Activated CD4-positive, alpha-beta T cell treated with anti-CD3 and anti-CD28 coated beads for 48 hours (primary cell): ENCODE results near the gene RALY.
A peak's percentile ranks its signal among the peaks of the same experiment; 100 is the strongest.

Source experiments
- DNase-seq: peaks from one replicate; pipeline ENCODE4 v3.0.0-alpha.2; 2020

Gene RALY

DNA sequence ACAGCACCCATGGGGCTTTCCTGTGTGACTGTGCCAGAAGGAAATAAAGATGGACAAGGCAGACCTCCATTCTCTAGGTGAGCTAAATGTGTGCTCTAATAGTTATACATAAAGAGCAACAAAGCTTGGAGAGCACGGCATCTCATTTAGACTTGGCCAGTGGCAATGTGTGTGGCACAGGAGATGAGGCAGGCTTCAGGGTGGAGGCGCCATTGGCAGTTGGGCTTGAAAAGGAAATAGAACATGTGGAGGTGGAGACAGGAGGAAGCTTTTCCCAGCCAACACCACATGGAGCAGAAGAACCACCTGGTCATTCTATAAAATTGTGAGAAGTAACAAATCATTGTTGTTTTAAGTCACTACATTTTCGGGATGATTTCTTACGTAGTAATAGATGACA lies 3.6 kb upstream of the RALY start:
- DNase-seq = no peak

DNA sequence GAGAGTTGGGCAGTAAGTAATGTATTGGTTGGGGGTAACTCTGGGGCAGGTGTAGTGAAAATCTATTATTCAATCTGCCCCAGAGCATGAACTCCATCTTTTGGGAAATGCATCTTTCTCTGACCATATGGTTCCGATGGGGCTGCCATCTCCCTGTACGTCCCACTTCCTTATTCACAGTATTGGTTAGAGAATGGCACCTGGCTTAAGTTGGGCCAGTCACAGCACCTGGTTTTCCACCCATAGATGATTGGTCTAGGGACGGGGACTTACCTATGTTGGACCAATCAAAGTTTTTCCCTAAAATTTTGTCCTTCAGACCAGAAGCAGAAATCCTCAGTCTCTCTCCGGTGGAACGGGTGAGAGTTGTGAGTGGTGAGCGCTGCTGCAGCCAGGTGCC lies 2.2 kb upstream of the RALY start:
- no peak for DNase-seq

GRCh38 chr20:33992145-33992922 lies 1.4 kb upstream of the RALY start:
- DNase-seq = peak; percentile 22

- peak; percentile 100 for DNase-seq
These were observed 662 bp upstream of the RALY start for GRCh38 chr20:33992923-33993575.

DNA sequence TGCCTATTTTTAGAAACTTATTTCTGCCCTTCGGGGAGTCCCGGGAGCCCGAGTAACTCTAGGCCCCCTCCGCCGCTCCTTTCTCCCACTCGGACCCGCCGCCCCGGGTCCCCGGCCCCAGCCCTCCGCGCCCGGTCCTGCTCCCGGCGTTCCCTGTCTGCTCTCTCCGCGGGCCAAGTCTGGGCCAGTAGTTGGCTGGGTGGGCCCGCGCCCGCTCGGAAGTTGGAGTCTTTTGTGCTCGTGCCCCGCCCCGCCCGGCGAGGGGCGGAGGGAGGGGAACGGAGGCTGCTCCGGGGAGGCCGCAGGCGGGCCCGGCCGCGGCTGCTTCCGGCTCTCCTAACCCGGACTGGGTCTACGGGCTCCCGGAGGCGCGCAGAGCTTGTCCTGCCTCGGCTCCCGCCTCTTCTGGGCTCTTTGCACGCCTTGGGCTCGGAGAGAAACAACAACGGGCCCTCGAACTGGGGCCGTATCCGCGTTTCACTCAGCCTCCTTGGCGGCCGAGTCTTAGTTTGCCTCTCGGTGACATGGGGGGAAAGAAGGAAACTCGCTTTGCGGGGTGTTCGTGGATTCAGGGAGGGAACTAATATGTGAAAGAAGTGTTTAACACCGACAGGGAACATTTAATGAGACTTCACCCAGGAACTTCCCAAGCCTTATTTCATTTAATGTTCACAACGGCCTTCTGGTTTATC lies 657 bp downstream of the RALY start:
- DNase-seq = peak; percentile 86

- DNase-seq = no peak
These were observed 1.5 kb downstream of the RALY start for GRCh38 chr20:33995053-33995831.

DNA sequence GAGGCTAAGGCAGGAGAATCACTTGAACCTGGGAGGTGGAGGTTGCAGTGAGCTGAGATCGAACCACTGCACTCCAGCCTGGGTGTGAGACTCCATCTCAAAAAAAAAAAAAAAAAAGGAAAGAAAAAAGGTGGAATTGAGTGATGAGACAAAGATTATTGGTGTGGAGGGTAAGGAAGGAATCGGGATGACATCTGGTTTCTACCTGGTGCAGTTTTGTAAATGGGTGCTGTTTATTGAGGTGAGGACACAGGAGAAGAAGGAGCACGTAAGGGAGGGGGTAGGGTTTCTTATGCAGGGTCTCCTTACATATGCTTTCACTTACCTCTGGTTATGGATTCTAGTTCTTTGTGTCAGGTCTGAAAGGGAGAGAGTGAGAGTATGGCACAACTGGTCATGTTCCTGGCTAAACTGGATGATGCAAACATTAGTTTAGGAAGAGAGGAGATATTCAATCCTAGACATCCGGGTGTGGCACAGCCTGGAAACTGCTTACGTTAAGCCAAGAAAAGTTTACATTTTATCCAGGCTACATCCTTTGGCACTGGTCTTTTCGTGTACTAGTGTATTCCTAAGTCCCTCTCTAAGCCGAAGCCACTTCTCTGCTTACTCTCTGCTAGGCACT lies 5.4 kb downstream of the RALY start:
- DNase-seq = no peak

DNA sequence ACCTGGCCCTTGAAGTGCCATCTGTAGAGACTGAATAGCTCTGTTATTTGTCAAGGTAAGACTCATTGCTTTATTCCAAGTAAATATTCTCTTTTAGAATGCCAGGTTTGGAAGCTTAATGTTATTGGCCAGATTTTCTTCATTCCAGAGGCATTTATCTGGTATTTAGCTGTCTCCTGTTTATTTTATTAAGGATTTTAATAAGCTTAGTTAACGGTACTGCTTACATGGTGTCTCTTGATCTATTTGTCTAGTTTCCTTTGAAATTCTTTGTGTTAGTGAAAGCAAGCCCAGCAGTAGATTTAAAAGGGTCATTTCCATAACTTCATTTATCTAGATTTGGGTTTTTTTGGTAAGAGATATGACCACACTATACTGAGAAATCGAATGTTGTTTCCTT lies 7.7 kb downstream of the RALY start:
- DNase-seq = no peak

DNA sequence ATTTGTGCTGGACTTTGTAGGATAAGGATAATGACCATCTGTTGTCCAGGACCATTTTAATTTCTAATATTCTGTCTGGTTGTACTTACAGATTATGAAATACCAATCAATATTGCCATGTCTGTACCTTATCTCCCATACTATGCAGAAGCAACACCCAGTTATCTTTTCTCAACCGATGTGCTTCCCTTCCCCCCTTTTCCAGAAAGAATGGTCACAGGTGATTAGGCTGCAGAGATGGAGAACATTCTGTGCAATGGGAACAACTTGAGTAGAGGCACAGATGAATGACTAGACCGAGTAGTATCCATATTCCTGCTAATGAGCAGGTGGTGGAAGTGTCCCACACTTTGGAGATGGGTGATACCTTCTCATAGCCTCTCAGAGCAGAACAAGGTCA lies 10.5 kb downstream of the RALY start:
- DNase-seq = no peak

- no peak for DNase-seq
These were observed 11.2 kb downstream of the RALY start for GRCh38 chr20:34004790-34005457.

DNA sequence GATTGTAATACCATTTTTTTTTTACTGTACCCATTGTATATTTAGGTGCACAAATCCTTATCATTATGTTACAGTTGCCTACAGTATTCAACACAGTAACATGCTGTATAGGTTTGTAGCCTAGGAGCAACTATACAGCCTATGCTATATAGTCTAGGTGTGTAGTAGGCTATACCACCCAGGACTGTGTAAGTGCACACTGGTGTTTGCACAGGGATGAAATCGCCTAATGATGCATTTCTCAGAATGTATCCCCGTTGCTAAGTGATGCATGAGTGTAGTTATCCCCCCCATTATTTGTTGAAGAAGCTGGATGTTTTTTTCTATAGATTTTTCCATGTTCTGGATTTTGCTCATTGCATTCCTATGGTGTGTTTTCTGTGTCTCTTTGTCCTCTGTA lies 12.9 kb downstream of the RALY start:
- no peak for DNase-seq

DNA sequence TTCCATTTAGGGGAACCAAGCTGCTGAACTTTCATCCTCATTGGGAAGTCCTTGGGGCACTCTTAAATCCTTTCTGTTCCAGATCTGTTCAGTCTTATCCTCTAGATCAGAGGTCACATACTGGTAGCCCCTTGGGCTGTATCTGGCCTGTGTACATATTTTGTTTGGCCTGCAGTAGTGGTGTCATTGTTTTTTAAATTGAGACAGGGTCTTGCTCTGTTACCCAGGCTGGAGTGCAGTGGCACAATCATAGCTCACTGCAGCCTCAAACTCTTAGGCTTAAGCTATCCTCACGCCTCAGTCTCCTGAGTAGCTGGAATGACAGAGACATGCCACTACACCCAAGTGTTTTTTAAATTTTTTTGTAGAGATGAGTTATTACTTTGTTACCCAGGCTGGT lies 14.8 kb downstream of the RALY start:
- DNase-seq = no peak

DNA sequence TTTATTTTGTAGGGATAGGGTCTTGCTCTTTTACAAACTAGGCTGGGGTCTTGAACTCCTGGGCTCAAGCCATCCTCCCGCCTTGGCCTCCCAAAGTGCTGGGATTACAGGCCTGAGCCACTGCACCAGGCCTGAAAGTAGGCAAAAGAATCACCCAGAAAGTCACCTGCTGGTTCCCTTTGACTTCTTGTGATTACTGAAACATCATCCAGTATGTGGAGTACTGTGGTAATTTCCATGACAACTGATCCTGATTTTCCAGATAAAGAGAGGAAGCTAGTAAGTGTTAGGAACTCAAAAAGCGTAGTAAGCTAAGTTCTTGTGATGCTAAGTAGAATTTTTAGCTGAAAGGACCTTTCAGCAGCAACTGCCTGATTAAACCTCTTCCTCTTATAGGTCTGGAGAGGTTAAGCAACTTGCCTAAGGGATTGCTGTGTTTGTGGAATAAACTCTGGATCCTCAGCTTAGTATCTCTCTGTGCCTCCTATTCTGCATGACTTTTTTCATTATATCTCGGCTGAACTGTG lies 16.8 kb downstream of the RALY start:
- DNase-seq = no peak

- DNase-seq = no peak
These were observed 17.6 kb downstream of the RALY start for GRCh38 chr20:34011275-34011674.

GRCh38 chr20:34012330-34012729 lies 18.6 kb downstream of the RALY start:
- DNase-seq = no peak

- DNase-seq = no peak
These were observed 19.0 kb downstream of the RALY start for GRCh38 chr20:34012735-34013134.

- DNase-seq = no peak
These were observed 19.8 kb downstream of the RALY start for GRCh38 chr20:34013554-34013953.

GRCh38 chr20:34014878-34015277 lies 21.2 kb downstream of the RALY start:
- DNase-seq = no peak

DNA sequence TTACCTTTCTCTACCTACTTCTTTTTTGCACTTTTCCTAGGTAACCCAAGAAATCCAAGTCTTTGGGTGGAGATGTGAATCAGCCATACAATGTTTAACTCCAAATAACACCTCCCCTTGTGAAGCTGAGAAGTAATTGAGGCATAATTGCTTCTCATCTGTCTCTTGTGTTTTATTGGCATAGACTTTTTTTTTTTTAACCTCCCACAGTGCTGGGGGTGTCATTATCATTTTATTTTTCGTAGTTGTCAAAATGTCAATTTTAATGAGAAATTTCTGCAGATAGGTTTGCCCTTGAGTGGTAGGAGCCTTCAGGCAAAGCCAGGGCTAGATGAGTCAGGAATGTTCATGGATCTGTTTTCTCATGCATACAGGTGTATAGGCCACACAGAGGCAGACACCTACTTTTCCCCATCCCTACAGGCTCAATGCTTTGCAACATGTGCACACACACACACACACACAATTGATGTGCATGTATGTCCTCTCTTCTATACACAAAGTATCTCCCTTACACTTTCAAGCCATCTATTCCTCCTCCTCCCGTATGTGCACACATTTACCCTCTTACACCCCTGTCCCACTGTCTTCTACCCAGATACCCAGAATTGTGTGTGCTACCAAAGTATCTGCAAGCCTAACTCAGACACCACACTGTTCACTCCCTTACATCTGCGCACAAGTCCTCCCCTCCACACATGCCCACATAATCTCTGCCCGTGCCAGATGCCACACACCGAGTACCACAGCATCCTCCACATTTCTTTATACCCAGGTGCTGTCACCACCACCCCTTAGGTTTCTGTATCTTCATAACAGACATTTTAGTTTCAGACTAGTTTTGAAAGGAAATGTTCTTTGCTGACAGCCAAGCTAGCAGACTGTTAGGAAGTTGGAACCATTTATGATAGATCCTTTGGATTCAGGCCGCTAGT lies 22.0 kb downstream of the RALY start:
- DNase-seq = no peak

DNA sequence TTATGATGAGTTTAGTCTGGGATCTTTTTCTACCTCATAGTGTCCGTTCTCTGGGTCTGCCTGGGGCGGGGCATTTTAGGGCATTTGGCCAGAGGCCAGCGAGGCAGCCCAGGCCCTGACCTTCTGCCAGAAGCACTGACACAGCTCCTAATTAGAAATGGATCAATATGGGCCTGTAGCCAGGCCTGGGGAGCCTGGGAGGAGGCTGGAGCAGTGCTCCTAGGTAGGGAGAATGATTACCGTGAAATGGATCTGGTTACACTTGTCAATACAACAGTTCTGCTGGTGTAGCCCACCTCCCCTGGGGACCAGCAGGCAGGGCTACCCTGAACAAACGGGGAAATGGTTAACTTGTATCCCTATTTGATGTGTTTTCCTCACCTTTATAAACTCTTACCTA lies 23.0 kb downstream of the RALY start:
- DNase-seq = no peak

DNA sequence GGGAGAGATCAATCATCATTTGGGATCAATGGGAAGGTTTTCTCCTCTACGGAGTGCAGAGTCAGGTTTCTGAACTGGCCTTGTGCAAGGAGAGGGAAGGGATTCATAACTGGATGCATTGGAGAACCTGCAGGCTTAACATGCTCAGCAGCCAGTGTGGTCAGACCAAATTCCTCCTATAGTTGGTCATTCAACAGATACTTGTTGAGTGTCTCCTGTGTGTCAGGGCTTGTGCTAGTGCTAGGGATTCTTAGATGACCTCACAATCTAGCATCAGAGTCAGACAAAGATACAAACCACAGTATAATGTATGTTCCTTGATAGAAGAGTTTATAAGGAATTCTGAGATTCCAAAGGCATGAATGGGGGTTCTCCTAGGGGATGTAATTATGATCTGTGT lies 23.9 kb downstream of the RALY start:
- DNase-seq = no peak
